ENCODE data around the gene CHPT1.
"Not testable (repeated sequence)": the region's sequence is repeated elsewhere in the genome, so short reads cannot be mapped to it uniquely, and the experiment has no call there.

Gene CHPT1
- 12.5 to 17.7 (median 14.6) reads per million in 9 experiments for total RNA-seq

- H3K27ac Mint-ChIP-seq, result peak within 1 kb of the TSS; percentile 88 to 91
- H3K9me3 Mint-ChIP-seq, result no peaks in the 10 kb centered on the region
- H3K36me3 Mint-ChIP-seq (ENCODE audit: insufficient read depth), result peaks cover 9% of the 10 kb centered on the region
- H3K4me3 Mint-ChIP-seq, result peak within 1 kb of the TSS; percentile 89 to 90
- ATAC-seq (replicated peaks) (peak; percentile 81), DNase-seq (peak; percentile 37 to 52 (median 46))
- H3K27me3 Mint-ChIP-seq, result no peaks in the 10 kb centered on the region
- H3K4me1 Mint-ChIP-seq (ENCODE audit: low read depth in 2 of 2), result peaks cover 30 to 35% of the 10 kb centered on the region in 2 donors
These were observed at the start of gene CHPT1 for GRCh38 chr12:101697197-101697929. TSS of gene CHPT1 (plus strand) at chr12:101697640. CDS start at chr12:101697862, 222 bp downstream.

GRCh38 chr12:101647711-101648110 lies 49.7 kb upstream of the CHPT1 start:
- no peaks in the 10 kb centered on the region for H3K9me3 Mint-ChIP-seq

GRCh38 chr12:101648195-101648594 lies 49.2 kb upstream of the CHPT1 start:
- DNase-seq (no peak), ATAC-seq (replicated peaks) (no peak)
- Mint-ChIP-seq H3K27ac (no peak overlapping the region), H3K4me1 (ENCODE audit: low read depth in 2 of 2) (no peaks in the 10 kb centered on the region), H3K9me3 (no peaks in the 10 kb centered on the region), H3K36me3 (ENCODE audit: insufficient read depth) (no peaks in the 10 kb centered on the region), H3K27me3 (peaks cover 29 to 49% of the 10 kb centered on the region in 2 donors), H3K4me3 (no peak overlapping the region)

More at GRCh38 chr12:101647711-101648110, 49.7 kb upstream of the CHPT1 start:
- H3K36me3 Mint-ChIP-seq (ENCODE audit: insufficient read depth), result no peaks in the 10 kb centered on the region
- H3K27me3 Mint-ChIP-seq, result peaks cover 34 to 49% of the 10 kb centered on the region in 2 donors
- no peak for ATAC-seq (replicated peaks)
- no peak overlapping the region for H3K4me3 Mint-ChIP-seq
- DNase-seq, result no peak
- no peak overlapping the region for H3K27ac Mint-ChIP-seq
- no peaks in the 10 kb centered on the region for H3K4me1 Mint-ChIP-seq (ENCODE audit: low read depth in 2 of 2)

GRCh38 chr12:101650346-101651117 lies 46.9 kb upstream of the CHPT1 start:
- Mint-ChIP-seq H3K36me3 (ENCODE audit: insufficient read depth) (no peaks in the 10 kb centered on the region), H3K4me1 (ENCODE audit: low read depth in 2 of 2) (no peaks in the 10 kb centered on the region), H3K4me3 (no peak overlapping the region), H3K27me3 (peaks cover 39 to 59% of the 10 kb centered on the region in 2 donors), H3K9me3 (no peaks in the 10 kb centered on the region), H3K27ac (no peak overlapping the region)
- DNase-seq, result no peak
- ATAC-seq (replicated peaks), result no peak

GRCh38 chr12:101653030-101653429 lies 44.4 kb upstream of the CHPT1 start:
- no peaks in the 10 kb centered on the region for H3K9me3 Mint-ChIP-seq
- H3K27me3 Mint-ChIP-seq, result peaks cover 39 to 59% of the 10 kb centered on the region in 2 donors
- DNase-seq, result no peak
- H3K36me3 Mint-ChIP-seq (ENCODE audit: insufficient read depth), result no peaks in the 10 kb centered on the region
- ATAC-seq (replicated peaks), result no peak
- H3K4me1 Mint-ChIP-seq (ENCODE audit: low read depth in 2 of 2), result no peaks in the 10 kb centered on the region
- no peak overlapping the region for H3K27ac Mint-ChIP-seq
- H3K4me3 Mint-ChIP-seq, result no peak overlapping the region

GRCh38 chr12:101653503-101653902 lies 43.9 kb upstream of the CHPT1 start:
- peaks cover 39 to 59% of the 10 kb centered on the region in 2 donors for H3K27me3 Mint-ChIP-seq
- no peak overlapping the region for H3K27ac Mint-ChIP-seq
- DNase-seq (no peak), ATAC-seq (replicated peaks) (no peak)
- no peaks in the 10 kb centered on the region for H3K9me3 Mint-ChIP-seq
- H3K4me3 Mint-ChIP-seq, result no peak overlapping the region
- H3K36me3 Mint-ChIP-seq (ENCODE audit: insufficient read depth), result no peaks in the 10 kb centered on the region
- no peaks in the 10 kb centered on the region for H3K4me1 Mint-ChIP-seq (ENCODE audit: low read depth in 2 of 2)

- Mint-ChIP-seq H3K4me1 (ENCODE audit: low read depth in 2 of 2) (no peaks in the 10 kb centered on the region), H3K27ac (no peak overlapping the region), H3K9me3 (no peaks in the 10 kb centered on the region), H3K36me3 (ENCODE audit: insufficient read depth) (no peaks in the 10 kb centered on the region), H3K27me3 (peaks cover 36 to 54% of the 10 kb centered on the region in 2 donors), H3K4me3 (no peak overlapping the region)
- no peak for ATAC-seq (replicated peaks)
- DNase-seq, result no peak
These were observed 43.0 kb upstream of the CHPT1 start for GRCh38 chr12:101654442-101654841.

- DNase-seq (no peak), ATAC-seq (replicated peaks) (no peak)
- Mint-ChIP-seq H3K36me3 (ENCODE audit: insufficient read depth) (no peaks in the 10 kb centered on the region), H3K27me3 (peaks cover 27 to 44% of the 10 kb centered on the region in 2 donors), H3K4me3 (no peak overlapping the region), H3K27ac (no peak overlapping the region), H3K9me3 (no peaks in the 10 kb centered on the region), H3K4me1 (ENCODE audit: low read depth in 2 of 2) (no peaks in the 10 kb centered on the region)
These were observed 42.0 kb upstream of the CHPT1 start for GRCh38 chr12:101655393-101655792.

- not testable (repeated sequence) for H3K27me3 Mint-ChIP-seq; H3K36me3 Mint-ChIP-seq (ENCODE audit: insufficient read depth); H3K27ac Mint-ChIP-seq; H3K9me3 Mint-ChIP-seq; ATAC-seq (replicated peaks); H3K4me3 Mint-ChIP-seq; DNase-seq; H3K4me1 Mint-ChIP-seq (ENCODE audit: low read depth in 2 of 2)
These were observed 36.8 kb upstream of the CHPT1 start for GRCh38 chr12:101660662-101661061.

GRCh38 chr12:101663298-101663697 lies 34.1 kb upstream of the CHPT1 start:
- Mint-ChIP-seq H3K27me3 (peaks cover 13% of the 10 kb centered on the region in 2 donors), H3K4me1 (ENCODE audit: low read depth in 2 of 2) (no peaks in the 10 kb centered on the region), H3K27ac (no peak overlapping the region), H3K36me3 (ENCODE audit: insufficient read depth) (no peaks in the 10 kb centered on the region), H3K4me3 (no peak overlapping the region), H3K9me3 (no peaks in the 10 kb centered on the region)
- DNase-seq (no peak), ATAC-seq (replicated peaks) (no peak)

GRCh38 chr12:101664992-101665391 lies 32.4 kb upstream of the CHPT1 start:
- DNase-seq, result no peak
- Mint-ChIP-seq H3K27ac (peak overlapping the region in 1 of 2 donors; percentile 0), H3K9me3 (no peaks in the 10 kb centered on the region), H3K27me3 (peaks cover 13% of the 10 kb centered on the region in 2 donors), H3K36me3 (ENCODE audit: insufficient read depth) (no peaks in the 10 kb centered on the region), H3K4me1 (ENCODE audit: low read depth in 2 of 2) (peaks cover under 1% of the 10 kb centered on the region in 2 donors), H3K4me3 (no peak overlapping the region)
- no peak for ATAC-seq (replicated peaks)

- Mint-ChIP-seq H3K36me3 (ENCODE audit: insufficient read depth) (no peaks in the 10 kb centered on the region), H3K27ac (no peak overlapping the region), H3K9me3 (no peaks in the 10 kb centered on the region), H3K4me1 (ENCODE audit: low read depth in 2 of 2) (peaks cover 5 to 7% of the 10 kb centered on the region in 2 donors), H3K27me3 (peaks cover 13% of the 10 kb centered on the region in 2 donors), H3K4me3 (no peak overlapping the region)
- DNase-seq (no peak), ATAC-seq (replicated peaks) (no peak)
These were observed 31.2 kb upstream of the CHPT1 start for GRCh38 chr12:101666052-101666728.

GRCh38 chr12:101667591-101667990 lies 29.8 kb upstream of the CHPT1 start:
- H3K4me1 Mint-ChIP-seq (ENCODE audit: low read depth in 2 of 2), result peaks cover 16 to 19% of the 10 kb centered on the region in 2 donors
- H3K27ac Mint-ChIP-seq, result no peak overlapping the region
- no peak for DNase-seq

More at GRCh38 chr12:101667591-101667990, 29.8 kb upstream of the CHPT1 start:
- Mint-ChIP-seq H3K9me3 (no peaks in the 10 kb centered on the region), H3K36me3 (ENCODE audit: insufficient read depth) (no peaks in the 10 kb centered on the region), H3K4me3 (no peak overlapping the region), H3K27me3 (peaks cover 13% of the 10 kb centered on the region in 2 donors)
- ATAC-seq (replicated peaks), result no peak
